Epithelial cell of proximal tubule (primary cell): ENCODE measurements around the gene SOBP. TPM values are rescaled to one million over a fixed set of nuclear protein-coding genes. Genes with fewer than 3 reads are reported as not detected.

Experiments used
- DNase-seq: peaks from one replicate; pipeline ENCODE4 v3.0.0-alpha.2; 2011; ENCODE audit warnings: low read depth
- H3K4me3 ChIP-seq: 2 replicates; pipeline ENCODE4 v1.5.1; 2011; ENCODE audit warnings: low read depth, mild to moderate bottlenecking, low read length
- total RNA-seq: library from RNA; depleted of rRNA; stranded (reverse); fragments of >200 nt; gene quantifications from 2 replicates; pipeline ENCODE4 v1.2.3, GENCODE V29; 2015
- TF ChIP-seq, protein P1 (sequence below): conservative IDR thresholded peaks from 2 replicates; pipeline ENCODE4 v1.5.1; 2012; ENCODE audit warnings: low read depth, mild to moderate bottlenecking, low read length

Gene SOBP
- total RNA-seq, 1 donor from 2014 or later: 2.5 TPM

- H3K4me3 ChIP-seq: no peak overlapping the region
- TF ChIP-seq, protein P1, sequence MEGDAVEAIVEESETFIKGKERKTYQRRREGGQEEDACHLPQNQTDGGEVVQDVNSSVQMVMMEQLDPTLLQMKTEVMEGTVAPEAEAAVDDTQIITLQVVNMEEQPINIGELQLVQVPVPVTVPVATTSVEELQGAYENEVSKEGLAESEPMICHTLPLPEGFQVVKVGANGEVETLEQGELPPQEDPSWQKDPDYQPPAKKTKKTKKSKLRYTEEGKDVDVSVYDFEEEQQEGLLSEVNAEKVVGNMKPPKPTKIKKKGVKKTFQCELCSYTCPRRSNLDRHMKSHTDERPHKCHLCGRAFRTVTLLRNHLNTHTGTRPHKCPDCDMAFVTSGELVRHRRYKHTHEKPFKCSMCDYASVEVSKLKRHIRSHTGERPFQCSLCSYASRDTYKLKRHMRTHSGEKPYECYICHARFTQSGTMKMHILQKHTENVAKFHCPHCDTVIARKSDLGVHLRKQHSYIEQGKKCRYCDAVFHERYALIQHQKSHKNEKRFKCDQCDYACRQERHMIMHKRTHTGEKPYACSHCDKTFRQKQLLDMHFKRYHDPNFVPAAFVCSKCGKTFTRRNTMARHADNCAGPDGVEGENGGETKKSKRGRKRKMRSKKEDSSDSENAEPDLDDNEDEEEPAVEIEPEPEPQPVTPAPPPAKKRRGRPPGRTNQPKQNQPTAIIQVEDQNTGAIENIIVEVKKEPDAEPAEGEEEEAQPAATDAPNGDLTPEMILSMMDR: no peak
- no peak for DNase-seq
These were observed 157.0 kb downstream of the SOBP start for GRCh38 chr6:107646776-107647438.

- TF ChIP-seq, protein P1: no peak
- H3K4me3 ChIP-seq: no peak overlapping the region
- no peak for DNase-seq
These were observed 157.6 kb downstream of the SOBP start for GRCh38 chr6:107647439-107647948.

GRCh38 chr6:107648983-107649382, 159.1 kb downstream of the SOBP start:
- no peak overlapping the region for H3K4me3 ChIP-seq
- TF ChIP-seq, protein P1: no peak
- DNase-seq: no peak

GRCh38 chr6:107652526-107653182, 162.7 kb downstream of the SOBP start:
- TF ChIP-seq, protein P1: no peak
- H3K4me3 ChIP-seq: no peak overlapping the region
- DNase-seq: no peak

GRCh38 chr6:107653183-107653580, 163.3 kb downstream of the SOBP start:
- TF ChIP-seq, protein P1: no peak
- no peak overlapping the region for H3K4me3 ChIP-seq
- no peak for DNase-seq

DNA sequence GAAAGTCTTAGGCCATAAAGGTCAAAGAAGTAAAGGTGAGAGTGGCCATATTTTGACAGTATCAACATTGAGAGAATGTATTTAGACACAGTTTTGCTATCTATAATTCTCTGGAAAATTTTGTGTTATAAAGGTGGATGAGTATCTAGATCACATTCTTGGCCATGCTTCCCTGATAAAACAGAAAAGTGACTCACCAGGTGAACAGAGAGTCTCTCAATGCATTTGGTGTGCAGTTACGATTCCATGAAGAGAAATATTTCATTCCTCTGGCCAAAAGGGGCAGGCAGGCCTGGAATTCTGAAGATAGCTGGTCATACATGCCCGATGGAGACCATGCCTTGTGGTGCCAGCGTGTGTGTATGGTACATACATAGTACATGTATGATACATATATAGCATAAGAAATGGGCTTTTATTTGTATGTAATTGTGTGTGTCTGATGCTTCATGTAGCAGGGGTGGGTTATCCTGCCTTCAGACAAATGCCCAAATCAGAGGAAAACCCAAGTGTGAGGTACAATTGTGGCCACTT, 164.0 kb downstream of the SOBP start:
- DNase-seq: no peak
- TF ChIP-seq, protein P1: no peak
- no peak overlapping the region for H3K4me3 ChIP-seq
